ENCODE results near the gene CAMSAP1.

The CAMSAP1 gene

GRCh38 chr9:135818718-135819475 lies 88.4 kb downstream of the CAMSAP1 start:
- H3K4me3 ChIP-seq (ENCODE audit: low read depth, low read length), result no peak overlapping the region
- no peak for TF ChIP-seq CTCF (IDR thresholded peaks at IDR 0.05; ENCODE audit: borderline replicate concordance, insufficient read depth, low read depth, low read length)

DNA sequence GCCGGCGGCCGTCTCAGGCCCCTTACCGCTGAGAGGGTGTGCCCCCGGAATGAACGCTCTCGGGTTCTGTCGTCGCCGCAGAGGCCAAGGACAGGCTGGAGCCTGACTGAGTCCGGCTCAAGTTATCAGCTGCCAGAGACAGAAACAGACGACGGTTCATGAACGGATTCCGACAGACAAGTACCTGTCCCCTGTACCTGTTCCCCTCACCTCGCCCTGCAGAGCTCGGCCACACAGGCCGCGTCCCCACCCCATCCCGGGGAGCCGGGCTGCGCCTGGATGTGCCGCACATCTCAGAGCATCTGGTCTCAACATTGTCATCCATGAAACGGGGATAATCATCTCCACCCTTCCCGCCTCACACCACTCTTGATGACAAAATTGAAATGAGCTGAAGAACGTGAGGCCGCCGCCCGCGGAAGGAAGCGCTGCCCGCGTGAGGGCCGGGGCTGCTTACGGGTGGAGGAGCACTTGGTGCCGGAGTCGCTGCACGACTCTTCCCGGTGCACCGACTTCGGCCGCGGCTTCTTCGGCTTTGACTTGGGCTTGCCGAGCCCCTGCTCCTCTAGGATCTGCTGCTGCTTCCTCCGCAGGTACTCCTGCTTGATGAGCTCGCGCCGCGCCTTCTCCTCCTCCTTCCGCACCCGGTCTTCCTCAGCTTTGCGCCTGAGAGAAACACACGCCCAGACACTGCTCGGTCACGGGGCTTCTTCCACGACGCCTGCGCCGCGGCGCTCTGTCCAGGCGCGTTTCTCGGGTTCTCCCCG lies 89.2 kb downstream of the CAMSAP1 start:
- H3K4me3 ChIP-seq (ENCODE audit: low read depth, low read length), result no peak overlapping the region
- no peak for TF ChIP-seq CTCF (IDR thresholded peaks at IDR 0.05; ENCODE audit: borderline replicate concordance, insufficient read depth, low read depth, low read length)

- H3K4me3 ChIP-seq (ENCODE audit: low read depth, low read length), result no peak overlapping the region
- no peak for TF ChIP-seq CTCF (IDR thresholded peaks at IDR 0.05; ENCODE audit: borderline replicate concordance, insufficient read depth, low read depth, low read length)
Measured at GRCh38 chr9:135816651-135816970, 90.7 kb downstream of the CAMSAP1 start.

DNA sequence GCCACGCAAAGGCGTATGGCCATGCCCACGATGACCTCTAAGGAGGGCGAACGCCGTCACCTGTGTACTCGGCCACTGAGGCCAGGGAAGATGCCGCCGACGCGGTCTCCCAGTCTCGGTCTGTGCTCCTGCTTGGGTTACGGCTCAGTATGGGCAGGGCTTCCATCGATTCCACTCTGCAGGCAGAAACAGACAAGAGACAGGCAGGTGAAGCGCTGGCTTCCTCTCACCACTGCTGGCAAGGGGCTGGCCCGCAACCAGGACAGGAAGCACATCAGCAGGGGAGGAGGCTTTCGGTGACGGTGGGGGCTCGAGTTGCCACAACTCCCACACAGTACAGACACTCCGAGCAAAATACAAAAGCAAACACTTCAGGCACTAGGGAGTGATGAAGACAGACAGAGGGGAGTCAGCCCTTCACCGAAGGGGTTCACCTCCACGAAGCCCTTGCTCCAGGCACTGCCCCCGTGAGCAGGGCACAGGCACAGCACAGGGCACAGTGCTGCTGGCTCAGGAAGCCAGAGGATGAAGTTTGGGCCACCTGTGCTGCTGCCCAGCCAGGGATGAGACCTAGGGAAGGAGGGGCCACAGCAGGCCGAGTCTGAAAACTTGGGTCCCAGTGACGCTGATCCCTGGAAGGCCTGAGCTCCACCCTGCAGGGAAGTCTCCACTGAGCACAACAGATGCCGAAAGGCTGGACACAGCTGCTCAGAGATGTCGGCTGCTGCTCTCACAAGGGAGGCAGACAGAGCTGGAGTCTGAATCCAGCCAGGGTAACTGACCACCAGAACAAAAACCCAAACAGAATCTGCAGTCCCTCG lies 91.3 kb downstream of the CAMSAP1 start:
- TF ChIP-seq CTCF (IDR thresholded peaks at IDR 0.05; ENCODE audit: borderline replicate concordance, insufficient read depth, low read depth, low read length), result no peak
- no peak overlapping the region for H3K4me3 ChIP-seq (ENCODE audit: low read depth, low read length)

DNA sequence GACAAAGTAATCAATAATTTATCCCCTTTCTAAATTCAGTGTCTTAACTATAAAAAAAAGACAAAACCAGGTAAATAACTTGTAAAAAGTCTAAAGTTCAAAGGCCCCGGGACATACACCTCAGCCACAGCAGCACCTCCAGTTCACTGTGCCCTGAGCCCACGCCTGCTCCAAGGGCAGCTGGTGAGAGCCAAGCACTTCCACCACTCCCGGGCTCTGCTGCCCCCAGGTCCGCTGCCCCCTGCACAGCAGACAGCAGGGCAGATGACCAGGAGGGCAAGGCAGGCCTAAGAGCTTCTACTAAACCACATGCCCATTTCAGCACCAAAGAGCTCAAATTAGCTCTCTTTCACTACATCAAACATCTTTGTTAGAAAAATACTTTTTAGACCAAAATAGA lies 91.9 kb downstream of the CAMSAP1 start:
- no peak overlapping the region for H3K4me3 ChIP-seq (ENCODE audit: low read depth, low read length)

More for the DNA sequence above, 91.9 kb downstream of the CAMSAP1 start:
- no peak for TF ChIP-seq CTCF (IDR thresholded peaks at IDR 0.05; ENCODE audit: borderline replicate concordance, insufficient read depth, low read depth, low read length)
